HG03280 (cell line): ENCODE data around the gene RRP7A.
A peak's percentile ranks its signal among the peaks of the same experiment; 100 is the strongest.
"Not testable (repeated sequence)": the region's sequence is repeated elsewhere in the genome, so short reads cannot be mapped to it uniquely, and the experiment has no call there.

Experiments used
- ATAC-seq: cut with Tn5 transposase; IDR thresholded peaks from one replicate; pipeline ENCODE4 v1.9.1; 2021; ENCODE audit warnings: mild to moderate bottlenecking, moderate library complexity; ENCODE audit not compliant: unreplicated experiment

The RRP7A gene, protein sequence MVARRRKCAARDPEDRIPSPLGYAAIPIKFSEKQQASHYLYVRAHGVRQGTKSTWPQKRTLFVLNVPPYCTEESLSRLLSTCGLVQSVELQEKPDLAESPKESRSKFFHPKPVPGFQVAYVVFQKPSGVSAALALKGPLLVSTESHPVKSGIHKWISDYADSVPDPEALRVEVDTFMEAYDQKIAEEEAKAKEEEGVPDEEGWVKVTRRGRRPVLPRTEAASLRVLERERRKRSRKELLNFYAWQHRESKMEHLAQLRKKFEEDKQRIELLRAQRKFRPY

DNA sequence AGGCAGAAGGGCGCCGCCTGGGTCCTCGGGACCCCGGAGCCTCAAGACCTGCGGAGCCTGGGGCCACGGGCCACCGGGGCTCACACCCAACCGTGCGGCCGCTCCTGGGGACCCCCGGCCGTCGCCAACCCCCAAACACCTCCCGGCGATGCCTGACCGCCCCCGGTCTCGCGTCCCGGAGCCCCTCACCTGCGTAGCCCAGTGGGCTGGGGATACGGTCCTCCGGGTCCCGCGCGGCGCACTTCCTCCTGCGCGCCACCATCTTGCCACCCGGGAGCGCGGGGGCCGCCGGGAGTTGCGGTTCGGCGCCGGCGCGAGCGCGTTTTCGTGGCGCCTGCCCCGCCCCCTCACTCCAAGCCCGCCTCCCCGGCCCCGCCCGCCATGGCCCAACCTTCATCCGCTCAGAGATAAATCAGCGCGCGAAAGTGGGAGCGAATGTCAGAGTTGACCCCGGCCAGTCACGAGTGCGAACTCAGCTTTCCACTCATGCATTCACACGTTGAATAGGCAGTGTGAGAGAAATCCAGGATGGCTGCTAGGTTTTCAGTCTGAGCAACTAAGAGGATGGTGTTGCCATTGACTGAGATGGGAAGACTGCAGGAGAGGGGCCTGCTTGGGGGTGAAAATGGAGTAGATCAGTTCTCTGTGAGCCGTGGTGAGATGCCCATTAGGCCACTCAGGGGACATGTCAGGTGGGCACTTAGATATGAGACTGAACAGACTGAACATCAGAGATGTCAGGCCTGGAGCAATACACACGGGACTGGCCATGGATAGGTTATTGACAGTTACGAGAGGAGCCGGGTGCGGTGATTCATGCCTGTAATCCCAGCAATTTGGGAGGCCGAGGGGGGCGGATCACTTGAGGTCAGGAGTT lies at the start of gene RRP7A:
Gene RRP7A, minus strand, starts transcription at position 272 of the 877 bp plus-strand sequence. Its CDS starts 10 bp downstream, at position 262.
- peak; percentile 82 for ATAC-seq

DNA sequence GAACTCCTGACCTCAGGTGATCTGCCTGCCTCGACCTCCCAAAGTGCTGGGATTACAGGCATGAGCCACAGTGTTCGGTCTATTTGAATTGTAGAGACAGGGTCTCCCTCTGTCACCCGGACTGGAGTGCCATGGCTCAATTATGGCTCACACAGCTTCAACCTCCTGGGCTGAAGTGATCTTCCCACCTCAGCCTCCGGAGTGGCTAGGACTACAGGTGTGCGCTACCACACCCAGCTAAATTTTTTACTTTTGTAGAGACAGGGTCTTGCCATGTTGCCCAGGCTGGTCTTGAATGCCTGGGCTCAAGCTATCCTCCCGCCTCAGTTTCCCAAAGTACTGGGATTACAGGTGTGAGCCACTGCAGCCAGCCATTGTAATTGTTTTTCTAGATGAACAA lies 48.4 kb upstream of the RRP7A start:
- ATAC-seq, result not testable (repeated sequence)

DNA sequence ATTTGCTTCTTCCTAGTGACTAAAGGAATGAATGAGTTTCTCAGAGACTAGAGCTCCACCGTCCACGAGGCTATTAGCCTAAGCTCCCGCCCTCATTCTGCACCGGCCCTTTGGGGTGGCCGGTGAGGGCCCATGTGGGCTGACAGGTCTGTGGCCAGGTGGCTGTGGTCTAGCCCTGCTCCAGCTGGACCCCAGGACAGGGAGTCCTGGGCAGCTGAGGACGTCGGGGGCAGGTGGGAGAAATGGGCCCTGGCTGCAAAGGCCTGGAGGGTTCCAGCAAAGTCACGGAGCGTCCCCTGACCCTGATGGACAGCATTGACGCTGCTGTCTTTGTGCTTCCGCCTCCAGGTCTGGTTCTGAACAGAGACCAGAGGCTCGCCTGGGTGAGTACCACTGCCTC lies 46.4 kb upstream of the RRP7A start:
- ATAC-seq, result no peak

DNA sequence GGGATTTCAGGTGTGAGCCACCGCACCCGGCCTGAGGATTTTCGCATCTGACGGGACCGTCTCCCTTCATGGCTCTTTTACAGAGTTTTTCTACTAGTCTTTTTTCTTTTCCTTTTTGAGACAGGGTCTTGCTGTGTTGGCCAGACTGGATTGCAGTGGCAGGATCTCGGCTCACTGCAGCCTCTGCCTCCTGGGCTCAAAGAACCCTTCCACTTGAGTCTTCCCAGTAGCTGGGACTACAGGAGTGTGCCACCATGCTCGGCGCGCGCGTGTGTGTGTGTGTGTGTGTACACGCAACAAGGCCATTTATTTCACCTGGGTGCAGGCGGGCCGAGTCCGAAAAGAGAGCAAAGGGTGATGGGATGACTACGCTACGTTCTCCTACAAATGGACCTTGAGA lies 45.1 kb upstream of the RRP7A start:
- no peak for ATAC-seq

DNA sequence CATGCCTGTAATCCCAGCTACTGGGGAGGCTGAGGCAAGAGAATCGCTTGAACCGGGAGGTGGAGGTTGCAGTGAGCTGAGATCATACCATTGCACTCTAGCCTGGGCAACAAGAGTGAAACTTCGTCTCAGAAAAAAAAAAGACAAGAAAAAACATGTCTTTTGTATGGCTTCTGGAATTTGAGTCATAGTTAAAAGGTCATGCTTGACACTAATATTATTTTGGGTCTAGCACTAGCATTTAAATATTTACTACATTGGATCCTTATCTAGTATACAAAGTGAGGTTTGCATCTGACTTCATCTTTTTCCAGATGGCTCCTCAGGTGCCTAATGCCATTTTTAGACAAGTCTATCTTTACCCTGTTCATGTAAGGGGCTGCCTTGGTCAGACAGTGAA lies 44.3 kb upstream of the RRP7A start:
- ATAC-seq, result not testable (repeated sequence)

DNA sequence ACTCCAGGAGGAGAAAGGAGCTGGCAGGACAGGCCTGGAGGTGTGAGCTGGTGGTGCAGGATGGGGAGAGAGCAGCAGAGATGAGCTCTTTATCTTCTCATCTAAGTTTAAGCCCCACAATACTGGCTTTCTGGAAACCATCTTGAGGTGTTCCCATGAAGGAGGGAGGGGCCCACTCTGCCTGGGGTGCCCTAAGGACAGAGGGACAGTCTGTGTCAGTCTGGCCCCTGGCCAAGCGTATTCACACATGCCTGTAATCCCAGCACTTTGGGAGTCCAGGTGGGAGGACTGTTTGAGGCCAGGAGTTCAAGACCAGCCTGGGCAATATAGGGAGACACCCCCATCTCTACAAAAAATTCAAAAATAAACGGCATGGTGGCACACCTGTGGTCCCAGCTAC lies 43.1 kb upstream of the RRP7A start:
- ATAC-seq, result no peak

DNA sequence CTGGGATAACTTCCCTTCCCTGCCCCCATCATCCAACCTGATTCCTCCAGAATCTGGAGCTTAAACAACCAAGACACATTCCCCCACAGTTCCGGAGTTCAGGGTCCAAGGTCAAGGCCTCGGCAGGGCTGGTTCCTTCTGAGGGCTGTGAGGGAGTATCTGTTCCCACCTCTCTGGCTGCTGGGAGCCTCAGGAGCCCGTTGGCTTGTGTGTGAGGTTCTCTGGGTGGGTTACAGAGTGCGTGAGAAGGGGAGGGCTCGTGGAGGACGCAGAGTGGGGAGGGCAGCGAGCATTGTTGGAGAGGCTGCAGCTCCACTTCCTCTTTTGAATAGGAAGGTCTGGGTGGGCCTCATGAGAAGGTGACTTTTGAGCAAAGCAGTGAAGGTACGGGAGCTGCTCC lies 42.7 kb upstream of the RRP7A start:
- no peak for ATAC-seq

DNA sequence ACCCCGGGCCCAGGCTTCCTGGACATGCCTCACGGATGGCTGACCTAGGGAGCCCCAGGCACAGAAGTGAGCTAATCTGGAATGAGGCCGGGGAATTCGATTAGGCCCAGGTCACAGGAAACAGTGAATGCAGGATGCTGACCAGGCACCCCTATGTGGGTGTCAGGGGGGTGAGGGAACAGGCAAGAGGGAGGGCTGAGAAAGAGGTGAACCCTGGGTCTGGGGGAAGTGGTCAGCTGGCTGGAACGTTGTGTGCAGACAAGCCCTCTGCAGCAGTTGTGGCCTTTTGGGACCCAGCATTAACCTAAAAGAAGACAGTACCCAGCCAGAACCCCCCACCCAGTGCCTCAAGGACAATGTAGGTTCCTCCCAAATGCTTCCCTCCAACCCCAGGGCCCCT lies 42.3 kb upstream of the RRP7A start:
- ATAC-seq, result no peak

DNA sequence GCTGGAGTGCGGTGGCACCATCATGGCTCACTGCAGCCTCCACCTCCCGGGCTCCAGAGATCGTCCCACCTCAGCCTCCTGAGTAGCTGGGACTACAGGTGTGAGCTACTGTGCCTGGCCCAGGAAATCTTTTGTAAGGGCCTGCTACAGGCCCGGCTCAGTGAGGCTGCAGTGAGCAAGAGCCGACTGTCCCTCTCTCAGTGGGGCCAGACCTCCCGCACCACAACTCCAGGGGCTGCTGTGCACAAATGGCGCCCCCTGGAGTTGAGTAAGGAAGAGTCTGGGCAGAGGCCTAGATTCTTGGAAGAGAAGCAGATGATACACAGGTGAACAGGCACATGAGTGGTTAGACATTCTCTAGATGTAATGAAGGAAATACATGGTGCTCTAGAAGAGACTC lies 41.2 kb upstream of the RRP7A start:
- ATAC-seq, result no peak

DNA sequence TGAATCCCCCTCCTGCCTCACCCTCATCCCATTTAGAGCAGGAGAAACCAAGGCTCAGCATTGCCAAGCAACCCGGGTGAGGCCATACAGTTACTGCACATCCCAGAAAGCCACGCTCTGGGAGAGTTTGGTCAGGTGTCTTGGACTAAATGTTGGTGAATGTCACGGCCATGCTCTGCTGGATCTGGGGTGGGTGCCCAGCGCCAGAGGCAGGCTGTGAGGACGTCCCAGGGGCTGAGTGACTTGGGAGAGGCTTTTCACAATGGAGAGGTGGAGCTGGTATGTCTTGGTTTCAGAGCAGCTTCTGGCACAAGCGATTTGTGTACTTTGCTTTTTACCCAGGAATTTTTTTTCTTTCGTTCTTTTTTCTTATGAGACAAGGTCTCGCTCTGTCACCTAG lies 40.8 kb upstream of the RRP7A start:
- ATAC-seq, result no peak

DNA sequence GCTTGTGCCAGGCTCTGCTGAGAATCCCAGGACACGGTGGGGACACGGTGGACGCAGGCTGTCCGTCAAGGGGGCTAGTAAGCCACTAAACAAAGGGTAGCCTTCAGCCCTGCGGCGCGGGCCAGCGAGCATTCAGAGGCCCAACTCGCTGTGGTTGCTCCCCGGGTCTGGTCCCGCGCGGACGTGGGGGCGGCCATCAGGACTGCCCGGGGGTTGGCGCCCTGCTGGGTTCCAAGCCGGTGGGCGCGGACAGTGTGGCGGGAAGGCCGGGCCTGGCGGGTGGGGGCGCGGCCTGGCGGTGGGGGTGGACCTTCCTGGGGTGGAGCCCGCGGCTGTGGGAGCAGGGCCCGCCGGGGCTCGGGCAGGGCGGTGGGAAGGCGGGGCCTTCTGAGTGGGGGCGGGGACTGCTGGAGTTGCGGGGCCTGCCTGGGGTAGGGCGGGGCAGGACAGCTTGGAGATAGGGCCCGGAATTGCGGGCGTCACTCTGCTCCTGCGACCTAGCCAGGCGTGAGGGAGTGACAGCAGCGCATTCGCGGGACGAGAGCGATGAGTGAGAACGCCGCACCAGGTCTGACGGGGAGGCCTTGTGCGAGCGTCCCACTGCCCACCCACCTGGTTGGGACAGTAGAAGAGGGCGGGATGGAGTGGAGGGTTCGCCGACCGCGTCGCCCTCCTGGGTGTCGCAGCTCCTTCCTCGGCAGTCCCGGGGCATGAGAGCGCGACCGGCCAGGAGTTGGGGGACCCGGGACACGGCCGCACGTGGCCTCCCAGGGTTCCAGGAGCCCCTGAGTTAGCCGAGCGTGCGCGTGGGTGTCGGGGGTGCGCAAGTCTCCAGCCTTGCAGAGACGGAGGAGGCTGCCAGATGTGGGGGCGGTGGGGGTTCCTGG lies 34.1 kb upstream of the RRP7A start, which contains the start of gene SERHL2:
Gene SERHL2, plus strand, starts transcription at position 482 of the 887 bp plus-strand sequence. Its CDS starts 65 bp downstream, at position 547.
- peak; percentile 56 for ATAC-seq

DNA sequence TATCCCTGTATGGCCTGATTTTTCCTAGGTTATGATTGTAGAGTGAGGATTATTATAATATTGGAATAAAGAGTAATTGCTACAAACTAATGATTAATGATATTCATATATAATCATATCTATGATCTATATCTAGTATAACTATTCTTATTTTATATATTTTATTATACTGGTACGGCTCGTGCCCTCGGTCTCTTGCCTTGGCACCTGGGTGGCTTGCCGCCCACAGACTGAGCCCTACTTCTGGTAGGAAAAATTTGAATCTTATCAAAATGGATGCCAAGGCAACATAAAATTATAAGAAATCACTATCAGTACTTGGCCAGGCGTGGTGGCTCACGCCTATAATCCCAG lies 32.7 kb upstream of the RRP7A start:
- not testable (repeated sequence) for ATAC-seq

DNA sequence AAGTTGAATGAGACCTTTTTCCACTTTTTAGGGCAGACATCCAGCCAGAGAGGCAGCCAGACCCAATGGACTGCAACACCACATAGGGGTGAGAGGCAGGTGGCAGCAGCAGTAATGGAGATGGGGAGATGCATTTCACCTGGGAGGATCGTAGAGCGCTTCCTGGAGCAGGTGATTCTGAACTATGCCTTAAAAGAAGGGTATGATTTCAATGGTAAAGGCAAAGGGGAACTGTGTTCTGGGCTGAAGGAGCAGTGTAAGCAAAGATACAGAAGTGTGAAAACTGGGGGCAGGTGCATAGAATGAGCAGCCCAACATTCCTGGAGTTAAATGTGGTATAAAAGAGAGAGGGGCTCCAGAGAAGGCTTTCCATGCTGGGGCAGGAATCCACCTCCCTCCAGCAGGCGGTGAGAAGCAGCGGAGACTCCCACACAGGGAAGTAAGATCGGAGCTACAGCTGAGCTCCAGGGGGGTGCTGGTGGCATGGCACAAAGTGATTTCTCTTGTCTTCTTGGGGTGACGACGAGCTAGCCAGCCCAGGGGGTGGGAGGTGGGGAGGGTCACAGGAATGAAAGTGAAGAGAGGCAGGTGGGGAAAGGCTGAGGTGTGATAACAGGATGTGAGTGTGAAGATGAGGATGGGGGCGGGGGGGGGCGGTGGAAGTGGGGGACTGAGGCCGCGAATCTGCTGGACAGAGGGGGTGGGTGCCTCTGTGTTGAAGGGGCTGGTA lies 29.9 kb upstream of the RRP7A start:
- ATAC-seq, result no peak

DNA sequence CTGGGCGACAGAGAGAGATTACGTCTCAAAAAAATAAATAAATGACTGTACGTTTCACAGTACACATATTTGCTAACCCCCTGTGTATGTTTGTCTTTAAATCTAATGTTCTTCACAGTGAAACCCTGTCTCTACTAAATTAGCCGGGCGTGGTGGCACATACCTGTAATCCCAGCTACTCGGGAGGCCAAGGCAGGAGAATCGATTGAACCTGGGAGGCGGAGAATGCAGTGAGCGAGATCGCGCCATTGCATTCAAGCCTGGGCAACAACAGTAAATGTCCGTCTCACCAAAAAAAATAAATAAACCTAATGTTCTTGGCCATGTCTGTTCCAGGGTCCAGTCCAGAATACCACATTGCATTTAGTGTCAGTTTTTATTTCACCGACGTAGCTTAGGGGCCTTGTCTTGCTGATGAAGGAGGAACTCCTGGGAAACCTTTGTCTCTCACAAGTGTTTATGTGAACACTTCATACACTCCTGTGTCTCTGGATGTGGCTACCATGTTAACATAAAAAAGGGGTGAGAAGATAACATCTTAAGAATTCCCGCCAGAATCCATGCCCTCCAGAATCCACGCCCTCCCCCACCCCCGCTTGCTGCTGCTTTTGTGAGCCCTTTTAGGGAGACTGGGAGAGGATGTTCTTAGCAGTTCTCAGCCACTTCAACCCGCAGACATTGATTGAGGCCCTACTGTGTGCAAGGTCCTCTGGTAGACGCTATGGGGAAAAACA lies 29.2 kb upstream of the RRP7A start:
- ATAC-seq, result no peak

DNA sequence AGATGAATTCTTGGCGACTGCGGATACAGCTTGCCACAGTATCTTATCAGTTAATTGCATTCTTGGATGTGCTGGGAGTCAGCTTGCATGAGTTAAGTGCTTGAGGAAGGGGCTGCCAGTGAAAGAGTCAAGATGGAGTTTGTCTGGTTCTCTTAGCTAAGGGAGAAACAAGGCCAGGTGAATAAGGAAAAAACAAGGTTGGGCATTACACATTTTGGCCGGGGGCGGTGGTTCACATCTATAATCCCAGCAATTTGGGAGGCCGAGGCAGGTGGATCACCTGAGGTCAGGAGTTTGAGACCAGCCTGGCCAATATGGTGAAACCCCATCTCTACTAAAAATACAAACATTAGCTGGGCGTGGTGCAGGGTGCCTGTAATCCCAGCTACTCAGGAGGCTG lies 28.5 kb upstream of the RRP7A start:
- ATAC-seq, result not testable (repeated sequence)

DNA sequence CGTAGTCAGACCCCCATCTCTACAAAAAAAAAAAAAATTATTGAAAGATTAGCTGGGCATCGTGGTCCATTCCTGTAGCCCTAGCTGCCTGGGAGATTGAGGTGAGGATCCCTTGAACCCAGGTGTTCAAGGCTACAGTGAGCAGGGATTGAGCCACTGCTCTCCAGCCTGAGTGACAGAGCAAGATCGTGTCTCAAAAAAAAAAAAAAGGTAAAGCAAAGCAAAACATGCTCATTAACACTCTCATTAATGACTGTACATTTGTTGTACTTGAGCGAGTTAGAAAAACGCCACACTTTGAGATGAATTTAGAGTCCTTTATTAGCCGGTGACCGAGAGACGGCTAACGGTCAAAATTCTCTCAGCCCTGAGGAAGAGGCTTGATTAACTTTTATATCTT lies 28.0 kb upstream of the RRP7A start:
- no peak for ATAC-seq

DNA sequence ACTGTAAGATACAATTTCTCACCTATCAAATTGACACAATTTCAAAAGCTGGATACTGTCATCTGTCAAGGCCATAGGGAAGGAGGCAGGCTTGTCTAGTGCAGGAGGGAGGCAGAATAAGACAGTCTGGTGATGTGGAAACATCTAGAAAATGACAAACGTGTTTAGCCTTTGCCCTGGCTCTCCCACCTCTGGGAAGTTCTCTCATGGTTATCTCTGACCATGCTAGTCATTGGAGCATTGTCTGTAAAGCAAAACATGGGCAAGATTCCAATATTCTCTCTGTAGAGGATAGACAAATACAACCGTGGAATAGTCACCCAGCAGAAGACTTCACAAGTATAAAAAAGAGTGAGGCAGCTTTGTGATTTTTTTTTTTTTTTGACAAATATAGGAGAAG lies 25.1 kb upstream of the RRP7A start:
- ATAC-seq, result no peak

DNA sequence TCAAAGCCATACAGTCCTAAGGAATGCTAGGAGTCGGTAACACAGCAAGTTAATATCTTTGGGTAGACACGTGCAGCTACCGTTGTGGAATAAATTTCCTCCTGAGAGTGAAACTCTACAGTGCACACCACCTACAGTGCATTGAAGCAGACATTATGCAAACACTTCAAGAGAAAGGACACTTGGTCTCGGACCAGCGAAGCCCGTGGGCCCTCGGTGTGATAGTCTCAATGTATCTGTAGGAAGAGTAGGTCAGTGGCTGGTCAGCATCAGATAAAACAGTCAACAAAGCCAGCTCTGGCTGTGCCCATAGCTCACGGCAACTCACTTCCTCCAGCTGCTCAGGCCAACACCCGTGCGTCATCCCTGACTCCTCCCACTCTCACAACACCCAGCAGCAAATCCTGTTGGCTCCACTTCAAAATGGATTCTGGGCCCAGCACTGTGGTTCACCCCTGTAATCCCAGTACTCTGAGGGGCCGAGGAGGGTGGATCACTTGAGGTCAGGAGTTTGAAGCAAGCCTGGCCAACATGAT lies 19.7 kb upstream of the RRP7A start:
- ATAC-seq, result peak; percentile 46

DNA sequence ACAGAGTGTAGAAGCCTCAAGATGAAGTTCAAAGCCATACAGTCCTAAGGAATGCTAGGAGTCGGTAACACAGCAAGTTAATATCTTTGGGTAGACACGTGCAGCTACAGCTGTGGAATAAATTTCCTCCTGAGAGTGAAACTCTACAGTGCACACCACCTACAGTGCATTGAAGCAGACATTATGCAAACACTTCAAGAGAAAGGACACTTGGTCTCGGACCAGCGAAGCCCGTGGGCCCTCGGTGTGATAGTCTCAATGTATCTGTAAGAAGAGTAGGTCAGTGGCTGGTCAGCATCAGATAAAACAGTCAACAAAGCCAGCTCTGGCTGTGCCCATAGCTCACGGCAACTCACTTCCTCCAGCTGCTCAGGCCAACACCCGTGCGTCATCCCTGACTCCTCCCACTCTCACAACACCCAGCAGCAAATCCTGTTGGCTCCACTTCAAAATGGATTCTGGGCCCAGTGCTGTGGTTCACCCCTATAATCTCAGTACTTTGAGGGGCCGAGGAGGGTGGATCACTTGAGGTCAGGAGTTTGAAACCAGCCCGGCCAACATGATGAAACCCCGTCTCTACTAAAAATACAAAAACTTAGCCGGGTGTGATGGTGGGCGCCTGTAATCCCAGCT lies 17.7 kb upstream of the RRP7A start:
- ATAC-seq, result peak; percentile 44
